Tibial nerve (tissue), 3 donors: ENCODE measurements around the gene TUBB4A.

Experiments used
- POLR2A ChIP-seq, 2 donors: fragments of 450-650 bp; IDR thresholded peaks; one replicate each; pipeline ENCODE4 v1.6.1; 2017; ENCODE audit warnings: antibody characterized with exemption in 2 of 2, mild to moderate bottlenecking in 2 of 2, moderate library complexity in 2 of 2
- TF ChIP-seq, protein P1 (sequence below), 5 experiments: fragments of 200-600 bp in 3 of 5; fragments of 450-650 bp in 2 of 5; sonication (generic) in 3 of 5; IDR thresholded peaks; one replicate each; pipeline ENCODE4 v1.5.1; 2016 to 2019; ENCODE audit warnings: antibody characterized with exemption in 5 of 5, mild to moderate bottlenecking in 3 of 5, moderate library complexity in 2 of 5

DNA sequence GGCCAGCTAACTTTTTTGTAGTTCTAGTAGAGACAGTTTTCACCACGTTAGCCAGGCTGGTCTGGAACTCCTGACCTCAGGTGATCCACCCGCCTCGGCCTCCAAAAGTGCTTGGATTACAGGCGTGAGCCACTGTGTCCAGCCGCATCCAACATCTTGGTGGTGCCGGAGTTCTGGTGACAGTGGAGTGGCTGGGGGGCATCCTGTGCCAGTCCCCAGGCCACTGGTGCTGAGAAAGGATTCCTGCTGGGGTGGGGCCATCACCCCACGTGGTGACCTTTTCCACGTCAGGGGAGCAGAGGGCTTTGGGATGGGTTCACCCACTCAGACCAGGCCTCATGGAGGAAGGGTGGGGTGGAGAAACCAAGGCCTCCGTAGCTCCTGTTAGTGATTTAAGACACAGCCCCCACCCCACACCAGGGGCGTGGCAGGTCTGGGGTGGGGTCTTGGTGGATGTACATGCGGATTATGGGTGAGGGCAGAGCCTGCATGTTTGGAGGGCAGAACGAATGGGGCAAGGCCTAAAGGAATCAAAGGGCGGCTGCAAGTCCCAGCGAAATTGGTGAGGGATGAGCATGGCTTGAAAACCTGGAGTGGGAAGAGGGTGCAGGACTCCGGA, 12.9 kb upstream of the TUBB4A start:
- TF ChIP-seq, protein P1, sequence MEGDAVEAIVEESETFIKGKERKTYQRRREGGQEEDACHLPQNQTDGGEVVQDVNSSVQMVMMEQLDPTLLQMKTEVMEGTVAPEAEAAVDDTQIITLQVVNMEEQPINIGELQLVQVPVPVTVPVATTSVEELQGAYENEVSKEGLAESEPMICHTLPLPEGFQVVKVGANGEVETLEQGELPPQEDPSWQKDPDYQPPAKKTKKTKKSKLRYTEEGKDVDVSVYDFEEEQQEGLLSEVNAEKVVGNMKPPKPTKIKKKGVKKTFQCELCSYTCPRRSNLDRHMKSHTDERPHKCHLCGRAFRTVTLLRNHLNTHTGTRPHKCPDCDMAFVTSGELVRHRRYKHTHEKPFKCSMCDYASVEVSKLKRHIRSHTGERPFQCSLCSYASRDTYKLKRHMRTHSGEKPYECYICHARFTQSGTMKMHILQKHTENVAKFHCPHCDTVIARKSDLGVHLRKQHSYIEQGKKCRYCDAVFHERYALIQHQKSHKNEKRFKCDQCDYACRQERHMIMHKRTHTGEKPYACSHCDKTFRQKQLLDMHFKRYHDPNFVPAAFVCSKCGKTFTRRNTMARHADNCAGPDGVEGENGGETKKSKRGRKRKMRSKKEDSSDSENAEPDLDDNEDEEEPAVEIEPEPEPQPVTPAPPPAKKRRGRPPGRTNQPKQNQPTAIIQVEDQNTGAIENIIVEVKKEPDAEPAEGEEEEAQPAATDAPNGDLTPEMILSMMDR (IDR thresholded peaks at IDR 0.05), result no peak
- TF ChIP-seq POLR2A (IDR thresholded peaks at IDR 0.05), result no peak
